NCI-H1048 (cell line): ENCODE measurements around the gene FBXL13.
"Not testable (repeated sequence)": the region's sequence is repeated elsewhere in the genome, so short reads cannot be mapped to it uniquely, and the experiment has no call there.

ENCODE experiments used
- DNase-seq: peaks from one replicate; lab custom pipeline; 2025; lab: John Stamatoyannopoulos, UW

Gene FBXL13

DNA sequence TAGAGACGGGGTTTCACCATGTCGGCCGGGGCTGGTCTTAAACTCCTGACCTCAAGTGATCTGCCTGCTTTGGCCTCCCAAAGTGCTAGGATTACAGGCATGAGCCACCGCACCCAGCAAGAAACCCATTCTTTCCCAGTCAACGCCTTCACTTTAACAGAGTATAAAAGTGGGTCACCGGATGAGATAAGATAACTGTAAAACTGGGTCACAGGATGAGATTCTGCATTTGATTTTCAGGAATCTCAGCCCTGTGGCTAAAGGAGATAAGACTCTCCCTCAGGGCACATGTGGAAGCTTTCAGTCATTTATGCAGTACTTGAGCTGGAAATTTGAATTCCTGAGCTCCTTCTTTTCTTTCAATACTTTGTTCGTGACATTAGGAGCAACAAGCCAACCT lies 91.0 kb downstream of the FBXL13 start:
- no peak for DNase-seq

DNA sequence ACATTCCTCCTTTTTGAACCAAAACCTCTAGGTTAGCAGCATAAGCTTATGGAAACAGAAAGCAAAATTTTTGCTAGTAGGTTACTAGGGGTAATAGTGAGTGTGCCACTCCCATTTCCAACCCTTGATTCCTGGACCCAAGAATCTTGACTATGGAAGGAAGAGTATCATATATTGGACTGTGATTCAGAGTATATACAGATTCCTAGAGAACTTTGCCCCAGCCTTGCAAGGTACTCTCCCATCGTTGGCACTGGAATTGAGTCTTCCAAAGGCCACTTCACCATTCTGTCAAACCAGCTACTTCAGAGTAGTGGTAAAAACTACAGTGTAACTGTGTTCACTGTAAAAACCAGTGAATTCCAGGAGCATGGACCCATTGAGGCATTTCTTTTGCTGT lies 92.4 kb downstream of the FBXL13 start:
- no peak for DNase-seq

DNA sequence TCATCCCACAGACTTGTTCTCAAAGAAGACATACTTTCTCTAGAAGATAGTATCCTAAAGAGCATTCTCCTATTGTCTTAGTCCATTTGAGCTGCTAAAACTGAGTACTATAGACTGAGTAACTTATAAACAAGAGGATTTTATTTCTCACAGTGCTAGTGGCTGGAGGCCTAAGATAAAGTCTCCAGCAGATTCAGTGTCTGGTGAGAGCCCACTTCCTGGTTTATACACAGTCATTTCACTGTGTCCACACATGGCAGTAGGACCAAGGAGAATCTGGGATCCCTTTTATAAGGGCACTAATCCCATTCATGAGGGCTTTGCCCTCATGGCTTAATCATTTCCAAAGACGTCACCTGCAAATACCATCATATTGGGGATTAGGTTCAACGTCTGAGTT lies 93.1 kb downstream of the FBXL13 start:
- no peak for DNase-seq

DNA sequence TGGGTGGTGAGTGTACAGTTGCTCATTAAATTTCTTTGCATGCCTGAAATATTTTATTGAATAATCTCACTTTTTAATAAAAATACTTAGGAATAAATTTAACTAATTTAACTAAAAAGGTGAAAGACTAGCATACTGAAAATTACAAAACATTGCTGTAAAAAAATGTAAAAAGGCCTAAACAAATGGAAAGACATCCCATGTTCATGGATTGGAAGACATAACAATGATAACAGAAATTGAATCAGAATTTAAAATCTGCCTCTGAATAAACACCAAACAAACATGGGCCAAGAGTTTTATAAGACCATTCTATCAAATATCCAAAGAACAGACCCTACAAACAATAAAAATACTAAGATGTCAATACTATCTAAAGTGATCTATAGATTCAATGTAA lies 94.9 kb downstream of the FBXL13 start:
- DNase-seq, result no peak

DNA sequence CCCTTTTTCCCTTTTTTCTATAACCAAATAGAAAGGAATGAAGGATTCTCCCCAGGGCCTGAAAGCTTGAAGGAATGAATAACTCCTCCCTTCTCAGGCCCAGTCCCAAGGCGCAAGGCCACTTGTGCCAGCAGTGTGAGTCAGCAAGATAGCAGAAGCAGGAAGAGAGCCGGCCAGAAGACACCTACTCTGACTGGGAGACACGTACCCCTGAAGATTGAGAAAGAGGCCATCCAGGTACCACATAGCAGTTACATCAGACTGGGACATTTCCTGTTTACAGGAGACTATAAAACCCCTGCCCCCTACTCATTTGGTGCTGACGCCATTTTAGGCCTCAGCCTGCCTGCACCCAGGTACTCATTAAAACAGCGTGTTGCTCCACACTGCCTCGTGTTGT lies 96.3 kb downstream of the FBXL13 start:
- no peak for DNase-seq

DNA sequence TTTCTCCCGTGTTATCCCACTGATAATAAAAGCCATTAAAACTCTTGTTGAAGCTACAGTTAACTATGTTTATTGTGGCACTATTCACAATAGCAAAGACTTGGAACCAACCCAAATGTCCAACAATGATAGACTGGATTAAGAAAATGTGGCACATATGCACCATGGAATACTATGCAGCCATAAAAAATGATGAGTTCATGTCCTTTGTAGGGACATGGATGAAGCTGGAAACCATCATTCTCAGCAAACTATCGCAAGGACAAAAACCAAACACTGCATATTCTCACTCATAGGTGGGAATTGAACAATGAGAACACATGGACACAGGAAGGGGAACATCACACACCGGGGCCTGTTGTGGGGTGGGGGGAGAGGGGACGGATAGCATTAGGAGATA lies 97.0 kb downstream of the FBXL13 start:
- DNase-seq, result not testable (repeated sequence)

DNA sequence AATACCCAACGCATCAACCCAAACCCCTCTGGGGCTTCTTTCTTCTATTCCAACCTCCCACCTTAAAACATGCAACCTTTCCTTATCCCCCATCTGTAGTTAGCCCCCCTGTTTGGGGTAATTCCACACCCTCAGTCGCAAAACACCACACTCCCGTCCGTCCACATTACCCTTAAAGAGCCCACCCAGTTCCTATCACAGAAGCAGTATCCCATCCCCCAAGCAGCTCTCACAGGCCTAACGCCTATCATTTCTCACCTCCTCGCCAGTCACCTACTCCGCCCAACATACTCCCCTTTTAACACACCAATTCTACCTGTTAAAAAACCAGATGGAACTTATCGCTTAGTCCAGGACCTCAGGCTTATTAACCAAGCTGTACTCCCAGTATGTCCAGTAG lies 98.1 kb downstream of the FBXL13 start:
- no peak for DNase-seq

DNA sequence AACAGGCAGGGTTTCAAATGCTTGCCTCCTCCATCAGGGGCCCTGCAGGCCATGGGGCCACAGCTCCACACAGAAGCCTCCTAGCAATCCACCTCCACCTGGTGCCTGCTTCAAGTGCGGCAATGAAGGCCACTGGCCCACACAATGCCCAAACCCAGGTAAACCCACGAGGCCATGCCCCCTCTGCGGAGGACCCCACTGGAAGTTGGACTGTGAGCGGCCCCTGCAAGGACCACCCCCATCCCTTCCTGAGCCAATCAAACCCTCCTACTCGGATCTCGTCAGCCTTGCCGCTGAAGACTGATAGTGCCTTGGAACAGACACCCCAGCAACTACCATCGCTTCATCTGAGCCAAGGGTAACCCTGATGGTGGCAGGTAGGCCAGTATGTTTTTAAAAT lies 98.7 kb downstream of the FBXL13 start:
- no peak for DNase-seq

DNA sequence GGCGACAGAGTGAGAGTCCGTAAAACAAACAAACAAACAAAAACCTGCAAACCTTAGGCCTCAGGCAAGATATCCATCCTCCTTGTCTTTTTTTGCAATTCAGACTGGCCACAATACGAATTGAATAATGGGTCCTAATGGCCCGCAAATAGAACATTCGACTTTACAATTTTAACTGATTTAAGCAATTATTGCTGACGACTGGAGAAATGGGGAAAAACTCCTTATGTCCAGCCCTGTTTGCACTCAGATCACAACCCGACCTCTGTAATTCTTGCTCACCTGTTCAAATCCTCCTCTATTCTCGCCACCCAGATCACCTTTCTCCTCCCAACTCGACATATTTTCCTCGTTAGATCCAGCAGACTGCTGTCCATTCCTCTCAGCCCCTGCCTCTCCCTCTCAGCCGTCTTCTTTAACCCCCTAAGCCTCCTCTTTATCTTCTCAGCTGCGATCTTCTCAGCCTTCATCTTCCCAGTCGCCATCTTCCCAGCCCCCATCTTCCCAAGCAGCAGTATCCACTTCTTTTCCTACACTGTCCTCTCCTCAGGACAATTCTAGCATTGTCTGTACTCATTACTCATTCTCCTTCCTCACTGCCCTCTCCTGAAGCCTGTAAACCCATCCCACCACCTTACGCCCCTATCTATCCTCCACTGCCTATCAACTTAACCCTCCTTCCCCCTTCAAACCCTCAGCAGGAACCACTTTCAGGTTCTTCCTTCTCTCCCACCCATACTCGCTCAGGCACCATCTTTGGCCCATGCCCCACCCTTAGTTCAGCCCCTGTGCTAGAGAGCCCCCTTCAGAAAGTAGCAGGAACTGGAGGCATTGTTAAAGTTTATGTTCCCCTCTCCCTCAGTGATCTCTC lies 100.0 kb downstream of the FBXL13 start:
- no peak for DNase-seq

DNA sequence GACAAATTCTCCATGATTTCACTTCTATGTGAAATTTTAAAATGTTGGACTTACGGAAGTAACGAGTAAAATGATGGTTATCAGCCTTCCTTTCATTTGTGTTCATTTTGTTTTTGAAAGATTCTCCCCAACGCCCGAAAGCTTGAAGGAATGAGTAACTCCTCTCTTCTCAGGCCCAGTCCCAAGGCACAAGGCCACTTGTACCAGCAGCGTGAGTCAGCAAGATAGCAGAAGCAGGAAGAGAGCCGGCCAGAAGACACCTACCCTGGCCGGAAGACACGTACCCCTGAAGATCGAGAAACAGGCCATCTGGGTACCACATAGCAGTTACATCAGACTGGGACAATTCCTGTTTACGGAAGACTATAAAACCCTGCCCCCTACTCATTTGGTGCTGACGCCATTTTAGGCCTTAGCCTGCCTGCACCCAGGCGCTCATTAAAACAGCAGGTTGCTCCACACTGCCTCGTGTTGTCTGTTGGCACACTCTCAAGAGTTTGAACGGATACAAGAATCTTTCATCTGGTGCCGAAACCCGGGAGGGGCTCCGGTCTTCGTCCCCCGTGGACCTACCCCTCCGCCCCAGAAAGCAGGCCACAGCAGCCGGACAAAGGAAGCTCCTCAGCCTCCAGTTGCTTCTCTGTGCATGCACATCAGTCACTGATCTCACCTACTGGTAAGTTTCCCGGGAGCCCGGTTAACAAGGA lies 101.3 kb downstream of the FBXL13 start:
- no peak for DNase-seq

DNA sequence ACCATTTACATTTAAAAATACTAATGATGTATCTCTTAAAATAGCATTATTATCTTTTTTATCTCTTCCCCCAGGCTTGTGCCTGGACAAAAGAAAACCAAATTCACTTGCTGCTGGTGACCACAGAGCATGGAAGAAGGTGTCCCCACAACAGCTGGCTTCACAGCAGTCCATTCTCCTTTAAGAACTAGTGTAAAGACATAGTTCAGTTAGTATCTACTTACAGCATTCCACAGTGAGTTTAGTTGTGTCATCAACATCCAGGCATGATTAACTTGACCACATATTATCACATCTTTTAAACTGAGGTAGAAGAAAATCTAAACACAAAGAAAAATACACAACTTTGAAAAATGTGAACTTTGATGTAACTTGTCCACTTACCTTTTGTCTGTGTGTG lies 106.8 kb downstream of the FBXL13 start:
- DNase-seq, result no peak

DNA sequence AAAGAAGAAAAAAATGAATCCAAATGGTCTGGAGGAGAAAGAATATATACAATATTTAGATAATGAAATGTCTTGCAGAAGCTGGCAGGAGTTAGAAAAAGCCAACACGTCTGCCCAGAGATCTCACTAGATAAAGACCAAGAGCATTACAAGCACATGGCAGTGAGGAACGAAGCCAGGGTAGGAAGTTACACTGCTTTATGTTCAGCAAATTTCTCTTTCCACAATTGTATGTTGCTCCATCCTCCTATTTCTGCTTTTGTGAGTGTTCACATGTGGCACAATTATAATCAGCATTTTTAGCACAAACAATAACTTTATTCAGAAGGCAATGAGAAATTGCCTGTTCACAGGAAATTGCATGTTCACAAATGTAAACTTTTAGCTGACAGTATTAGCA lies 108.1 kb downstream of the FBXL13 start:
- DNase-seq, result no peak

DNA sequence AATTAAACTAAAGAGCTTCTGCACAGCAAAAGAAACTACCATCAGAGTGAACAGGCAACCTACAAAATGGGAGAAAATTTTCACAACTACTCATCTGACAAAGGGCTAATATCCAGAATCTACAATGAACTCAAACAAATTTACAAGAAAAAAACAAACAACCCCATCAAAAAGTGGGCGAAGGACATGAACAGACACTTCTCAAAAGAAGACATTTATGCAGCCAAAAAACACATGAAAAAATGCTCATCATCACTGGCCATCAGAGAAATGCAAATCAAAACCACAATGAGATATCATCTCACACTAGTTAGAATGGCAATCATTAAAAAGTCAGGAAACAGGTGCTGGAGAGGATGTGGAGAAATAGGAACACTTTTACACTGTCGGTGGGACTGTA lies 112.6 kb downstream of the FBXL13 start:
- not testable (repeated sequence) for DNase-seq

DNA sequence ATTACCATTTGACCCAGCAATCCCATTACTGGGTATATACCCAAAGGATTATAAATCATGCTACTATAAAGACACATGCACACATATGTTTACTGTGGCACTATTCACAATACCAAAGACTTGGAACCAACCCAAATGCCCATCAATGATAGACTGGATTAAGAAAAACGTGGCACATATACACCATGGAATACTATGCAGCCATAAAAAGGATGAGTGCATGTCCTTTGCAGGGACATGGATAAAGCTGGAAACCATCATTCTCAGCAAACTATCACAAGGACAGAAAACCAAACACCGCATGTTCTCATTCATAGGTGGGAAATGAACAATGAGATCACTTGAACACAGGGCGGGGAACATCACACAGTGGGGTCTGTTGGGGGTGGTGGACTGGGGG lies 116.6 kb downstream of the FBXL13 start:
- DNase-seq, result not testable (repeated sequence)

DNA sequence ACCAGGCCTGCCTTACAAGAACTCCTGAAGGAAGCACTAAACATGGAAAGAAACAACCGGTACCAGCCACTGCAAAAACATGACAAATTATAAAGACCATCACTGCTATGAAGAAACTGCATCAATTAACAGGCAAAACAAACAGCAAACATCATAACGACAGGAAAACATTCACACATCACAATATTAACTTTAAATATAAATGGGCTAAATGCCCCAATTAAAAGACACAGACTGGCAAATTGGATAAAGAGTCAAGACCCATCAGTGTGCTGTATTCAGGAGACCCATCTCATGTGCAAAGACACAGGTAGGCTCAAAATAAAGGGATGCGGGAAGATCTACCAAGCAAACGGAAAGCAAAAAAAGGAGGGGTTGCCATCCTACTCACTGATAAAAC lies 120.2 kb downstream of the FBXL13 start:
- not testable (repeated sequence) for DNase-seq

DNA sequence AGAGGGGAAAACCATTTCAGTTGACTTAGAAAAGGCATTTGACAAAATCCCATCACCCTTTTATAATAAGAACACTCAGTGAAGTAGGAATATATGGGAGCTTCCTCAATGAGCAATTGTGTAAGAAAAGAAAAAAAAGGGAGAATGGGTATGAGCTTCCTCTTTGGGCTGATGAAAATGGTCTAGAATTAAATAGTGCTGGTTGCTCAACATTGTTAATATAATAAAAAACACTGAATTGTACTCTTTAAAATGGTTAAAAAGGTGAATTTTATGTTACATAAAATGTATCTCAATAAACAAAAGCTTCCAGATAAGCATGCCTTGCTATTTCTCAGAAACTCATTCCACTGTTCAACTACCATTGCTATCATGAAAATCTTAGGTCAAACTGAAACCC lies 121.2 kb downstream of the FBXL13 start:
- DNase-seq, result no peak

DNA sequence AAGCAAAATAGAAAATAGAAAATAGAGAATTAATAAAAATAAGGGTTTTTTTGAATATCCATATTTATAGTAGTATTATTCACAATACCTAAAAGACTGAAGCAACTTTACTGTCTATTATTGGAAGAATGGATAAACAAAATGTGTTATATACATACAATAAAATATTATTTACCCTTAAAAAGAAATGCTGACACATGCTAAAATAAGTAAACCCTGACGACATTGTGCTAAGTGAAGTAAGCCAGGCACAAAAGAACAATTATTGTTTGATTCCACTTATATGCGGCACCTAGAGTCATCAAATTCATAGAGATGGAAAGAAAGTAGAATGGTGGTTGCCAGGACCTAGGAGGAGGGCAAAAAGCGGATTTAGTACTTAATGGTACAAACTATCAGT lies 122.8 kb downstream of the FBXL13 start:
- no peak for DNase-seq

DNA sequence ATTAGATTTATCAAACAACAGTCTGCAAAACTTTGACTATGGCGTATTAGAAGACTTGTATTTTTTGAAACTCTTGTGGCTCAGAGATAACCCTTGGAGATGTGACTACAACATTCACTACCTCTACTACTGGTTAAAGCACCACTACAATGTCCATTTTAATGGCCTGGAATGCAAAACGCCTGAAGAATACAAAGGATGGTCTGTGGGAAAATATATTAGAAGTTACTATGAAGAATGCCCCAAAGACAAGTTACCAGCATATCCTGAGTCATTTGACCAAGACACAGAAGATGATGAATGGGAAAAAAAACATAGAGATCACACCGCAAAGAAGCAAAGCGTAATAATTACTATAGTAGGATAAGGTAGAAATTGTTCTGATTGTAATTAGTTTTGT lies 130.4 kb downstream of the FBXL13 start:
- no peak for DNase-seq

DNA sequence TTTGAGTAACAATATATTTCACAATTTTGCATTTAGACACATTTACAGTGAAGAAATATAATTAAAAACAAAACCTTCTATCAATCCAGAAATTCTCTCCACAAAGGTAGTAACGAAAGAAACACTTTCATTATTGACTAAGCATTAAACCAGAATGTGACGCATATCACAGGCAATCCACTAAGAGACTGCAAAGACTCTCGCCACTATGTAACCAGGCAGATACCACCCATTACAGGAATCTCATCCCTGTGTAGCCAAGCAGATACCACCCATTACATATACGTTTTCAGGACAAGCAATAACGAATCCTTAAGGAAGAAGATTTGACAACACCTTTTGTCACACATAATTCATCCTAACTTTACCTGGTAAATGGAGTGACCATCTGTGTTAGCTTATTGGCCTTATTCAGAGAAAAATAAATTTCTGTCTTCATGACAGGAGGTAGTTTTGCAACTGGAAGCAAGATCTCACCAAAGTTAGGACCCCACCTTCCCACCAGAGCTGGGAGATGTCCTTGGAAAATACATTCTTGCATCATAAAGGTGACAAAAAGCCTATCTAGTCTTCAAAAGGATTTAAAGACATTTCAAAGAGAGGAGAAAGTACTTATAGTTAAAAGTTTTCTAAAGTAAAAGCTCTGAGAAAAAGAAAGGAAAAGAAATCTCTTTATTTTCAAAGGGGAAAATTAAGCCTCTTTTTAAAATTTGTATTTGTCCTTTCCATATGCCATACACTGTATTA lies 131.0 kb downstream of the FBXL13 start:
- no peak for DNase-seq

DNA sequence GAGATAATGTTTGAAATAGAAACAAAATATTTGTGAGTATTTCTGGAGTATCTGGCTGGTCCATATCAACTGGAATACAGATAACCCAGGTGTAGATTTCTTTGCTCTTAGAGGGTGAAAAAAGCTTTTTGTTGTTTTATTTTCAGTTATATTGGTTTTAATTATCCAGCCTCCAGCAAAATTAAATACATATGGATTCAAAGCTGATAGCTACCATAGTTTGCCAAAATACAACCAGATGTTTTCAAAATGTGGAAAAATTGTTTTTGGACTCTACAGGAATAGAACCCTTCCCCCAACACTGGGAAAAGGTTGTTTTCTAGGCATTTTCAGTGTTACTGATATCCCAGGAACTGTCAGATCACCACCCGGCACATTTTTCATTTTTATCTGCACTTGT lies 131.7 kb downstream of the FBXL13 start:
- DNase-seq, result no peak

DNA sequence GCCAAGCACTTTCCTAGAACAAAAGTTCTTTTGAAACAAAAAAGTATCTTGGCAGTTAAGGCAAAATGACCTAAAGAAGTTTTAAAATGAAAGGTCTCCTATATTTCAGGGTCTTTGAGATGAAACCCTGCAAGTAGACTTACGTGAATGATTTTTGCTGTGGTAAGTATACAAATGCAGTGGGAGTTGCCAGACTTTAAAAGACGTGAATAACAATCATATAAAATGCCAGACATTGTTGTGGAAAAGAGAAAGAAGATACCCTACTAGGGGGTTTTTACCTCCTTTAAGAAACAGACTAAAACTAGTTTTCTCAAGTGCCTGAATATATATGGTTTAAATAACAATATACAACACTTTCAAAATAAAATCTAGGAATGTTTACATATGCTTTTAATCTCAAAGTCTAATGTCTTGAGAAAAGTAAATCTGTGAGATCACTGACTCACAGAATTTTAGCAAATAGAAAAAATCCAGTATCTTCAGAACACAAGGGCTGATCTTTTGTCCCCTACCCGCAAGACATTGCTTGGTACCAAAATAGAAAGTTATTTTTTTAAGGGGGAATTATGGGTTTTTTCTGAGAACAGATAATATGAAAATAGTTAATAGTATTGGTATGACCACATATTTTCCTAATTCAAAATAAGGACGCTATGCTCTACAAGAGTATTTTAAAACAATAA lies 132.3 kb downstream of the FBXL13 start:
- DNase-seq, result no peak

DNA sequence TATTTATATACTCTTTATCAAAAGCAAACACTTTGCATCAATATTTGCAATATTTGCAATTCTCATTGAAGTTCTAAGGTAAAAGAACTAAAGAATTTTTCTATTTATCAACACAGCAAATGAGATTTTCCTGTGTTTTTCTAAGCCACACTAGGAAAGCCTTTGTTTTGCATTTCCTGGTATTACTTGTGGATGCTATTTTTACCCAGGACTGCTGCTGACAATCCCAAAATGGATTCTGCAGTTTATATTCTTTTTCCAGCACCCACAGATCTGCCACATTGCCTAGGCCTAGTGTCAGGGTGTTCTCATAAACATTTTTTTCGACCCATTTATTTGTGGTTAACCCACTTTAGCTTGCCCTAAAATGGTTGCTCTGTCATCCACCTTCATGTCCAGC lies 135.9 kb downstream of the FBXL13 start:
- DNase-seq, result no peak
